ENCODE results near the gene VPS51.

The VPS51 gene

DNA sequence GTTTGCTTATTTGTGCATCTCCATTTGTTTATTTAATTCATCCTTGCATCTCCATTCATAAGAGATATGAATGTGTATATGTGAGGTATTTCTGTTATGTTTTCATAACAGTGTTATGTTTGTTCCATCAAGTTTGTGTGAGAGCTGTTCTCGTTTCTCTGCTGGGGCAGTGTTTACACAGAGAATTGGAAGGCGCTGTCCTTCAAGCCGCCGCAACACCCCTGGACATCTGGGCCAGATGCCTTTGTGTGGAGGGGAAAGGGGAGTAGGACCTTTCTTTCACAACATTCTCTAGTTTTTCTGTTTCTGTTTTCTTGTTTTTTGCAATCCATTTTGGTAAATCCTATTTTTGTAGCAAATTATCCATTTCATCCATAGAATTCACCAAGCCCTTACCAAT lies 8.6 kb downstream of the VPS51 start:
- Histone ChIP-seq H3K9me3 (ENCODE audit: control insufficient read depth, insufficient read depth, low read length) (no peaks in the 10 kb centered on the region), H3K4me1 (ENCODE audit: control insufficient read depth, insufficient read depth, low read length) (no peaks in the 10 kb centered on the region), H3K4me3 (ENCODE audit: low read length) (no peak overlapping the region), H3K36me3 (ENCODE audit: control insufficient read depth, insufficient read depth, low read length) (peaks cover 19% of the 10 kb centered on the region; the same call in 1 of the 2 replicates), H3K27me3 (ENCODE audit: control insufficient read depth, insufficient read depth, low read length) (no peaks in the 10 kb centered on the region), H3K27ac (ENCODE audit: low read length) (no peak overlapping the region)
- WGBS (ENCODE audit: insufficient coverage, insufficient read length), result no CpG with 5 or more reads among the region's 4 CpGs
- no peak for DNase-seq (ENCODE audit: low read depth, low spot score)

DNA sequence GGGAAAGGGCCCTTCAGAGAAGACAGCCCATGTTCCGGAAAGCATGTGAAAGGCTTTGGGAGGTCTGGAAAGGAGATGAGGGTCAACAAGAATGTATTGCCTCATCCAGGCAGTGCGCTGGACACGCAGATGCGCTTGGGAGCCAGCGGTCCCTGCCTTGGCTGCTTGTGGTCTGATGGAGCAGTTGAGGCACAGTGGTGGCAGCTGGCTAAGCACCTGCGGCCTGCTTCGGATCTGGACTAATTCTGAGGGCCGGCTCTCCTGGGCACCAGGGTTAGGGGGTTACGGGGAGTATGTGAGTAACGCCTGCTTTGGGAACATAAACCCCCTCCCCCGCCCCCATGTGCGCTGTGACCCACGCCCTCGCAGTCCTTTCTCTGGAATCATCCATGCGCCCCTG lies 11.1 kb downstream of the VPS51 start:
- peaks cover 19% of the 10 kb centered on the region; the same call in 1 of the 2 replicates for H3K36me3 ChIP-seq (ENCODE audit: control insufficient read depth, insufficient read depth, low read length)
- H3K4me1 ChIP-seq (ENCODE audit: control insufficient read depth, insufficient read depth, low read length), result peaks cover 2% of the 10 kb centered on the region
- H3K9me3 ChIP-seq (ENCODE audit: control insufficient read depth, insufficient read depth, low read length), result no peaks in the 10 kb centered on the region
- H3K4me3 ChIP-seq (ENCODE audit: low read length), result no peak overlapping the region
- no peak overlapping the region for H3K27ac ChIP-seq (ENCODE audit: low read length)
- DNase-seq (ENCODE audit: low read depth, low spot score), result no peak
- no peaks in the 10 kb centered on the region for H3K27me3 ChIP-seq (ENCODE audit: control insufficient read depth, insufficient read depth, low read length)
- no CpG with 5 or more reads among the region's 15 CpGs for WGBS (ENCODE audit: insufficient coverage, insufficient read length)

DNA sequence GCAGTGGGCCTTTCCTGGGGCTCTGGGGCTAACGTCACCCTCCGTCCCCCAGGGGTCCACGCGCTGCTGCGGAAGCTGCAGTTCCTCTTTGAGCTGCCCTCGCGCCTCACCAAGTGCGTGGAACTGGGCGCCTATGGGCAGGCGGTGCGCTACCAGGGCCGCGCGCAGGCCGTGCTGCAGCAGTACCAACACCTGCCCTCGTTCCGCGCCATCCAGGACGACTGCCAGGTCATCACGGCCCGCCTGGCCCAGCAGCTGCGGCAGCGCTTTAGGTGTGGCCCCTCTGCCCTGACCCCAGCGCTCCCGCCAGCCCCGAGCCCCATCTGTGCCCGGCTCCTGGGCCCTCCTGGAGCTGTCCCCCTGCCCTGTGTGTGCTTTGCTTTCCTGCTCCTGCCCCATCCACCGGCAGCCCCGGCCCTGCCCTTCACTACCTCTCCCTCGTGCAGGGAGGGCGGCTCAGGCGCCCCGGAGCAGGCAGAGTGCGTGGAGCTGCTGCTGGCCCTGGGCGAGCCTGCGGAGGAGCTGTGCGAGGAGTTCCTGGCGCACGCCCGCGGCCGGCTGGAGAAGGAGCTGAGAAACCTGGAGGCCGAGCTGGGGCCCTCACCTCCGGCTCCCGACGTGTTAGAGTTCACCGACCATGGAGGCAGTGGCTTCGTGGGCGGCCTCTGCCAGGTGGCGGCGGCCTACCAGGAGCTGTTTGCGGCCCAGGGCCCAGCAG lies 11.9 kb downstream of the VPS51 start:
- DNase-seq (ENCODE audit: low read depth, low spot score), result no peak
- Histone ChIP-seq H3K36me3 (ENCODE audit: control insufficient read depth, insufficient read depth, low read length) (peaks cover 19% of the 10 kb centered on the region; the same call in 1 of the 2 replicates), H3K9me3 (ENCODE audit: control insufficient read depth, insufficient read depth, low read length) (no peaks in the 10 kb centered on the region), H3K4me3 (ENCODE audit: low read length) (no peak overlapping the region), H3K27me3 (ENCODE audit: control insufficient read depth, insufficient read depth, low read length) (no peaks in the 10 kb centered on the region), H3K27ac (ENCODE audit: low read length) (no peak overlapping the region), H3K4me1 (ENCODE audit: control insufficient read depth, insufficient read depth, low read length) (peaks cover 2% of the 10 kb centered on the region)
- no CpG with 5 or more reads among the region's 52 CpGs for WGBS (ENCODE audit: insufficient coverage, insufficient read length)

DNA sequence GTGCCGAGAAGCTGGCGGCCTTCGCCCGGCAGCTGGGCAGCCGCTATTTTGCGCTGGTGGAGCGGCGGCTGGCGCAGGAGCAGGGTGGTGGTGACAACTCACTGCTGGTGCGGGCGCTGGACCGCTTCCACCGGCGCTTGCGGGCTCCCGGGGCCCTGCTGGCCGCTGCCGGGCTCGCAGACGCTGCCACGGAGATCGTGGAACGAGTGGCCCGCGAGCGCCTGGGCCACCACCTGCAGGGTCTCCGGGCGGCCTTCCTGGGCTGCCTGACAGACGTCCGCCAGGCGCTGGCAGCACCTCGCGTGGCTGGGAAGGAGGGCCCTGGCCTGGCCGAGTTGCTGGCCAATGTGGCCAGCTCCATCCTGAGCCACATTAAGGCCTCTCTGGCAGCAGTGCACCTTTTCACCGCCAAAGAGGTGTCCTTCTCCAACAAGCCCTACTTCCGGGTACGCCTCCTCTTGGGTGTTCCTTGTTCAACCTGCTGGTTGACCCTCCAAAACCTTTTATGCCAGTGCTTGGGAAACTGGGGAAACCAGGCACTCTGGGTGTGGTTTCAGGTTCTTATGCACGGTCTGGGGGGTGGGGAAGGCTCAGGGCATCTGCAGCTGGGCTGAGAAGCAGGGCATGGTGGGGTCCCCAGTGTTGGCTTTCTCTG lies 12.6 kb downstream of the VPS51 start:
- Histone ChIP-seq H3K9me3 (ENCODE audit: control insufficient read depth, insufficient read depth, low read length) (no peaks in the 10 kb centered on the region), H3K27me3 (ENCODE audit: control insufficient read depth, insufficient read depth, low read length) (no peaks in the 10 kb centered on the region), H3K4me3 (ENCODE audit: low read length) (no peak overlapping the region), H3K27ac (ENCODE audit: low read length) (no peak overlapping the region), H3K36me3 (ENCODE audit: control insufficient read depth, insufficient read depth, low read length) (peaks cover 19% of the 10 kb centered on the region; the same call in 1 of the 2 replicates), H3K4me1 (ENCODE audit: control insufficient read depth, insufficient read depth, low read length) (peaks cover 2% of the 10 kb centered on the region)
- no CpG with 5 or more reads among the region's 38 CpGs for WGBS (ENCODE audit: insufficient coverage, insufficient read length)
- no peak for DNase-seq (ENCODE audit: low read depth, low spot score)

DNA sequence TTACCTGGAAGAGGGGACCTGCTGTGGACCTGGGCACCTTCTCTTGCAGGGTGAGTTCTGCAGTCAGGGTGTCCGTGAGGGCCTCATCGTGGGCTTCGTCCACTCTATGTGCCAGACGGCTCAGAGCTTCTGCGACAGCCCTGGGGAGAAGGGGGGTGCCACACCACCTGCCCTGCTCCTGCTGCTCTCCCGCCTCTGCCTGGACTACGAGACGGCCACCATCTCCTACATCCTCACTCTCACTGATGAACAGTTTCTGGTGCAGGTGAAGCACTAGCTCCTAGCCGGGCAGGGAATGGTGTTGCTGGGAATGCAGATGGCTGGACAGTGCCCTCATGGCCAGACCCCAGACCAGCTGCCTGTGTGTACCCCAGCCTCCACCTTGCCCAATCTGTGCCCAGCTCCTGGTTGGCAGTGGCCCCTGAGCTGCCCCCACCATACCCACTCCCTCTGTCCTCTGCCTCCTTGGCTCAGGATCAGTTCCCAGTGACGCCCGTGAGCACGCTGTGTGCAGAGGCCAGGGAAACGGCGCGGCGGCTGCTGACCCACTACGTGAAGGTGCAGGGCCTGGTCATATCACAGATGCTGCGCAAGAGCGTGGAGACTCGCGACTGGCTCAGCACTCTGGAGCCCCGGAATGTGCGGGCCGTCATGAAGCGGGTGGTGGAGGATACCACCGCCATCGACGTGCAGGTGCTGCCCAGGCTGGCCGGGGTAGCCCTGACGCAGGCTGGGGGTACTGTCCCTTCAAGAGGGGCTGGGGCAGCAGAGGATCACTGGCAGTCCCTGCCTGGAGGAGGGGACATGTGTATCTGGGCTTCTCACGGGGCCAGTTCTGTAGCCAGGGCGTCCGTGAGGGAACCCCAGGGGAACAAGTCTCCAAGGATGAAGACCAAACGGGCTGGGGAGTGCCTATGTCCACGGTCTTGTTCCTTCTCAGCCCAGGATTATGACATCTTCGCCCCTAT lies 13.5 kb downstream of the VPS51 start:
- Histone ChIP-seq H3K27ac (ENCODE audit: low read length) (no peak overlapping the region), H3K4me3 (ENCODE audit: low read length) (no peak overlapping the region), H3K4me1 (ENCODE audit: control insufficient read depth, insufficient read depth, low read length) (peaks cover 2% of the 10 kb centered on the region), H3K9me3 (ENCODE audit: control insufficient read depth, insufficient read depth, low read length) (no peaks in the 10 kb centered on the region), H3K36me3 (ENCODE audit: control insufficient read depth, insufficient read depth, low read length) (peaks cover 19% of the 10 kb centered on the region; the same call in 1 of the 2 replicates), H3K27me3 (ENCODE audit: control insufficient read depth, insufficient read depth, low read length) (no peaks in the 10 kb centered on the region)
- DNase-seq (ENCODE audit: low read depth, low spot score), result no peak
- WGBS (ENCODE audit: insufficient coverage, insufficient read length), result no CpG with 5 or more reads among the region's 36 CpGs

DNA sequence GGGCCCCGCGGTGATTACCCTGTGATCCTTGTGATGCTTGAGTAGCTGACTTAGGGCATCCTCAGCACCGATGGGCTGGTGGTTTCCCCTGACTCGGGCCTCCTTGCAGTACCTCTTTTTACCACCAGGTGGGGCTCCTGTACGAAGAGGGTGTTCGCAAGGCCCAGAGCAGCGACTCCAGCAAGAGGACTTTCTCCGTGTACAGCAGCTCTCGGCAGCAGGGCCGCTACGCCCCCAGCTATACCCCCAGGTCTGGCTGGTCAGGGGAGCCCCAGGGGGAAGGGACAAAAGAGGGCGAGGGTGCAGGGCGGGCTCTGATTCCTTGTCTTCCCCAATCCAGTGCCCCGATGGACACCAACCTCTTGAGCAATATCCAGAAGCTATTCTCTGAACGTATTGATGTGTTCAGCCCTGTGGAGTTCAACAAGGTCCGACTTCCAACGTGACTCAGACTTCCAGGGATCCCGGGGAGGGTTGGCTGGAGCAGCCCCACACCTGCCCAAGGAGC lies 14.4 kb downstream of the VPS51 start:
- H3K27me3 ChIP-seq (ENCODE audit: control insufficient read depth, insufficient read depth, low read length), result no peaks in the 10 kb centered on the region
- H3K9me3 ChIP-seq (ENCODE audit: control insufficient read depth, insufficient read depth, low read length), result no peaks in the 10 kb centered on the region
- DNase-seq (ENCODE audit: low read depth, low spot score), result no peak
- peaks cover 2% of the 10 kb centered on the region for H3K4me1 ChIP-seq (ENCODE audit: control insufficient read depth, insufficient read depth, low read length)
- H3K27ac ChIP-seq (ENCODE audit: low read length), result no peak overlapping the region
- WGBS (ENCODE audit: insufficient coverage, insufficient read length), result no CpG with 5 or more reads among the region's 18 CpGs
- H3K36me3 ChIP-seq (ENCODE audit: control insufficient read depth, insufficient read depth, low read length), result peaks cover 20% of the 10 kb centered on the region; the same call in 1 of the 2 replicates
- H3K4me3 ChIP-seq (ENCODE audit: low read length), result no peak overlapping the region

DNA sequence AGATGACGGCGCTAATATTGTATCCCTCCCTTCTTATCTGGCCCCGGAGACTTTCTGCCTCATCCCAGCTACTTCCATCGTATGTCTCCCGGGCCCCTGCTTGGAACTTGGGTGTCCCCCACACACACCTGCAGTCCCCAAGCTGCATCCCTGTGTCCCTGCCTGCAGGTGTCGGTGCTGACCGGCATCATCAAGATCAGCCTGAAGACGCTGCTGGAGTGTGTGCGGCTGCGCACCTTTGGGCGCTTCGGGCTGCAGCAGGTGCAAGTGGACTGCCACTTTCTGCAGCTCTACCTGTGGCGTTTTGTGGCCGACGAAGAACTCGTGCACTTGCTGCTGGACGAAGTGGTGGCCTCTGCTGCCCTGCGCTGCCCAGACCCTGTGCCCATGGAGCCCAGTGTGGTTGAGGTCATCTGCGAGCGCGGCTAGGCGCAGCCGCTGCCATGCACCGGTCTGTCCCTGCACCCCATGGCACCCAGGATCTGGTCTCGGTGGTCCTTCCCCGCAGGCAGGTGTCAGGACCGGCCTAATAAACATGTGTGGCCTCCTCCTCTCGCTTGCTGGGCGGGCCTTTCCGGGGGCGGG lies 15.2 kb downstream of the VPS51 start:
- Histone ChIP-seq H3K4me1 (ENCODE audit: control insufficient read depth, insufficient read depth, low read length) (peaks cover 2% of the 10 kb centered on the region), H3K27me3 (ENCODE audit: control insufficient read depth, insufficient read depth, low read length) (no peaks in the 10 kb centered on the region), H3K27ac (ENCODE audit: low read length) (no peak overlapping the region), H3K9me3 (ENCODE audit: control insufficient read depth, insufficient read depth, low read length) (no peaks in the 10 kb centered on the region), H3K4me3 (ENCODE audit: low read length) (no peak overlapping the region), H3K36me3 (ENCODE audit: control insufficient read depth, insufficient read depth, low read length) (peaks cover 23% of the 10 kb centered on the region; the same call in 1 of the 2 replicates)
- WGBS (ENCODE audit: insufficient coverage, insufficient read length), result no CpG with 5 or more reads among the region's 31 CpGs
- DNase-seq (ENCODE audit: low read depth, low spot score), result no peak

DNA sequence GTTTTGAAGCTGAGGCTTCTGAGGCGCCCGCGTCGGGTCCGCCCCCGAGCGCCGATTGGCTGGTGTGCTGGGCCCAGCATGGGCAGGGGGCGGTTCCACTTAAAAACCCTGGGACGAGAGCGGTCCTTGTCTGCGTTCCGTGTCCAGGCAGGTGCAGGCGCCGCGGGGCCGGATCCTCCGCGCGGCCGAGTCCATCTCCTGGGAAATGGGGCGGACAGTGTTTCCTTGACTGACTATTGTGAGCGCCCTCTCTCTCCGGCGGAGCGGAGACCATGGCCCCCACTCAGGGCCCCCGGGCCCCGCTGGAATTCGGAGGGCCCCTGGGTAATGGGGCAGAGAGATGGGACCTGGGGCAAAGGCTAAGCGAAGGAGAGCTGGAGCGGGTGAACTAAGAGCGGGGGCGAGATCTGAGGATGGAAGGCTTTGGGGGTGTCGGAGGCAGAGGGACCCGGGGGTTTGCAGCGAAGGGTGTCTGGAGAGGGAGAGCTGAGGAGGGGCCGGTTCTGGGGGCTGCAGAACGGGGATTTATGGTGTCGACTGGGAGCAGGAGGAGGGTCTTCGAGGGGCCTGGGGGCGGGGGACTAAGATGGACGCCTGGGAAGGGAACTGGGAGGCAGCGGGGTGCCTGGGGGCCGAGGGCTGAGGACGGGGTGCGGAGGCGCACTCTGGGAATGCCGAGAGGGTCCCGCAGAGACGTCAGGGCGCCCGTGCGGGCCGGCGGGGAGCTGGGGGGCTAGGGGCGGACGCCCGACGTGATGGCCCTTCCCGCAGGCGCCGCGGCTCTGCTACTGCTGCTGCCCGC lies 15.9 kb downstream of the VPS51 start, which contains the start of gene TM7SF2:
TSS of gene TM7SF2 (plus strand) at position 129 of the 802 bp plus-strand sequence. CDS start at position 273, 144 bp downstream.
- H3K36me3 ChIP-seq (ENCODE audit: control insufficient read depth, insufficient read depth, low read length), result peaks cover 23% of the 10 kb centered on the region; the same call in 1 of the 2 replicates
- peaks cover 2% of the 10 kb centered on the region for H3K4me1 ChIP-seq (ENCODE audit: control insufficient read depth, insufficient read depth, low read length)
- H3K9me3 ChIP-seq (ENCODE audit: control insufficient read depth, insufficient read depth, low read length), result no peaks in the 10 kb centered on the region
- no CpG with 5 or more reads among the region's 64 CpGs for WGBS (ENCODE audit: insufficient coverage, insufficient read length)
- H3K27me3 ChIP-seq (ENCODE audit: control insufficient read depth, insufficient read depth, low read length), result no peaks in the 10 kb centered on the region
- H3K4me3 ChIP-seq (ENCODE audit: low read length), result peak within 1 kb of the TSS; percentile 79; the same call in 1 of the 2 replicates
- DNase-seq (ENCODE audit: low read depth, low spot score), result peak; percentile 79
- H3K27ac ChIP-seq (ENCODE audit: low read length), result no peak within 1 kb of the TSS

All from iPS DF 6.9 (cell line).